GM21360 (cell line): ENCODE measurements around the gene ARID5B.

Source experiments
- ATAC-seq: cut with Tn5 transposase; IDR thresholded peaks from one replicate; pipeline ENCODE4 v1.9.1; 2021; ENCODE audit warnings: mild to moderate bottlenecking, moderate library complexity; ENCODE audit not compliant: unreplicated experiment

ARID5B gene

GRCh38 chr10:62005687-62006086 lies 104.2 kb downstream of the ARID5B start:
- no peak for ATAC-seq

GRCh38 chr10:62007145-62007544 lies 105.6 kb downstream of the ARID5B start:
- ATAC-seq, result no peak

DNA sequence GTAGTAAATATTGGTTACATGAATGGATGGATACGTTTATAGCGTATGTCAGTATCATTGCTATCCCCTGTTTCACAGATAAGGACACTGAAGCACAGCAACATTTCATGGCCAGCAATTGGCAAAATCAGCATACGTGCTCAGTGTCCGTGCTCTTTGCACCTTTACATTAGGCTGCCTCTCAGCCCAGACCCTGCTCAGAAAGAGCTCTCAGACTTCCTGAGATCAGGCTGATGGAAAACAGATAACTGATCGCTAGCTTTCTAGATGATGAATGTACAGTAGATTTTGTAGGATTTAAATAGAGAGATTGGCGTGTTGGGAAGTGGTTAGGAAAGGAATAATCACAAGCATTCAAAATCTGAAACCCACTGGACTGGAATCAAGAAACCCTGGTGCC lies 106.7 kb downstream of the ARID5B start:
- no peak for ATAC-seq

GRCh38 chr10:62008946-62009345 lies 107.4 kb downstream of the ARID5B start:
- ATAC-seq, result no peak

DNA sequence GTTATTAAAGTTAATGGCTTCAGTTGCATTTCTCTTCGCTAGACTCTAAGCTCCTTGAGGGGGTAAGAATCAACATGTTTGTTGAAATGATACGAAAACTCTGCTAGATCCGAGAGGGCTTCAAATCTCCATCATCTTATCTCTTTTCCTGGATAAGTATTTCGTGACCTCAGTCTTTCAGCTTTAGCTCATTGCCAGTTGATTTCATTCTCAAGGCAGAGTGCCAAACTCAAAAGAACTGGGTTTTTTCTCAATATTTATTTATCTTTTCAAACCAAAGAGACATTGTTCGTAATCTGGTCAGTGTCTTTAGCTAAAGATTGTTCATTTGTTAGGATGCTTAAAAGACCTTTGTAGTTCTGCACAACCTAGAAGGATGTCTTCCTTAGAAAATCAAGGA lies 108.9 kb downstream of the ARID5B start:
- ATAC-seq, result no peak

DNA sequence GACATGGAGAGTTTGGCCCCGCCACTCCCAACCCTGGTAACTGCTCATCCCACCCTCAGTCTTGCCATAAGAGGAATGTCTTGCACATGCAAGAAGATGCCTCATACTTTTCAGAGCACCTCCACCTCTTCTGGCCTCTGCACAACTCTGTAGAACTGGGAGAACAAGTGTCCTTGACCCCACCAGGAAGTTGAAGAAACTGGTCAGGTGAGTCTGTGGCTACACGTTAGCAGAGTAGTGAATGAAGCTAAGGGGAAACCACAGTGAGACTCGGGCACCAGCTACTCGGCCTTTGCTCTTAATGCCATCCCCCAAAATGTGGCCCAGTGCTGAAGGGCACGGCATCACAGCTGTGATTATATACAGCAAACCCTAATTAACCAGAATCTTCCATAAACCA lies 110.1 kb downstream of the ARID5B start:
- no peak for ATAC-seq

DNA sequence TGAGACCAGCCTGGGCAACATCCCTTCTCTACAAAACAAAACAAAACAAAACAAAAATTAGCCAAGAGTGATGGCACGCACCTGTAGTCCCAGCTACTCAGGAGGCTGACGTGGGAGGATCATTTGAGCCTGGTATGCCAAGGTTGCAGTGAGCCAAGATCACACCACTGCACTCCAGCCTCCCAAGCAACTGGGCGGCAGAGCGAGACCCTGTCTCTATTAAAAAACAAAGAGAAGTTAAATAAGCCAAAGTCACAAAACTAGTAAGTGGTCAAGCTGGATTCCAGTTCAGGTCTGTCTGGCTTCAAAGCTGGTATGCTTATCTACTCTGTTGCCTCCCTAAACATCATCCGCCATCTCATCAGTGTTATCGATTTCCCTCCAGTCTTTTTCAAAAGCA lies 110.8 kb downstream of the ARID5B start:
- no peak for ATAC-seq

GRCh38 chr10:62014510-62014909 lies 113.0 kb downstream of the ARID5B start:
- no peak for ATAC-seq

DNA sequence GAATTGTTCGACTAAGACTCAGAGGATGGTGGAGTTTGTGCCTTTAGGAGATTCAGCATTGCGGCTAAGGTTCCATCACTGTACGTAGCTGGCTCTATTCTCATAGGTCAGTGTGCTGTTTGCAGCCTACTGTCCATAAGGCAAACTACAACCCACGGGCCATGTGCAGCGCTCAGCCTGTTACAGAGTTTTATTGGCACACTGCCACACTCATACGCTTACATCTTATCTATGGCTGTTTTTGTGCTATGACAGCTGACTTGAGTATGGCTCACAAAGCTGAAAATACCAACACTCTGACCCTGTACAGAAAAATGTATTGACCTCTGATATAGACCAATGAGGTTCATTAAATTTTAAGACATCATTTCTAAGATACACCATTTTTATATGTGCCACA lies 114.5 kb downstream of the ARID5B start:
- ATAC-seq, result no peak

GRCh38 chr10:62016623-62017490 lies 115.4 kb downstream of the ARID5B start:
- peak; percentile 68 for ATAC-seq

GRCh38 chr10:62017491-62017870 lies 116.0 kb downstream of the ARID5B start:
- ATAC-seq, result no peak

DNA sequence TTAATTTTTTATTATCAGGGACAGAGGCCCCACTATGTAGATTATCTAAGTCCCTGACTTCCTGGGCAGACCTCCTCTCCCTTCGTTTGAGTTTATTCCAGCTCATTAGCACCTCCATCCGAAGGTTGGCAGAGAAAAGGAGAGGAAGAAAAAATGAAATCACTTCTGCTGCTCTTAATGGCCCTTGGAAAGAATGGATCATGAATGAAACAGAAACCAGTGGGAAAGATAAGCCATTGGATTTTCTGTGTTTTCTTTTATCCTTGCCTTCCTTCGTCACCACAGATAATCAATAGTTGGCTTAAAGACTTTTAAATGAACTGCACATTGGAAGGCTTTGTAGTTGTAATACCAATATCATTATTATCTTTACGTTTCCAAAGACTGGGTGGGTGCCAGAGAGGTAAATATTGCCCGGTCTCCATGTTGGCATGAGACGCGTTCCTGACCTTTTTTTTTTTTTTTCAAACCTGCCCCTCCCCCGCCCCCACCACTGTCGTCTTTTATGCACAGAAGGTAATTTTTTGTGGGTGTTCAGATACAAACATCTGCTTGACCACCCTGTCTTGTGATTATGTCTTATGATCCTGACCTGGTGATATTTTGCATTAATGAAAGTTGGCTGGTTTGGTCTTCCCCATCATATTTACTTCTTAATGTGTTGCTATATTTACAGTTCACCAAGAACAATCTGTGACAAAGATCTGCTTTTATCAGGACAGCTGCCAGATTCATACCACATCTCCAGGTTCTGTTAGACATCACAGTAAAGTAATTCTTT lies 116.8 kb downstream of the ARID5B start:
- no peak for ATAC-seq

DNA sequence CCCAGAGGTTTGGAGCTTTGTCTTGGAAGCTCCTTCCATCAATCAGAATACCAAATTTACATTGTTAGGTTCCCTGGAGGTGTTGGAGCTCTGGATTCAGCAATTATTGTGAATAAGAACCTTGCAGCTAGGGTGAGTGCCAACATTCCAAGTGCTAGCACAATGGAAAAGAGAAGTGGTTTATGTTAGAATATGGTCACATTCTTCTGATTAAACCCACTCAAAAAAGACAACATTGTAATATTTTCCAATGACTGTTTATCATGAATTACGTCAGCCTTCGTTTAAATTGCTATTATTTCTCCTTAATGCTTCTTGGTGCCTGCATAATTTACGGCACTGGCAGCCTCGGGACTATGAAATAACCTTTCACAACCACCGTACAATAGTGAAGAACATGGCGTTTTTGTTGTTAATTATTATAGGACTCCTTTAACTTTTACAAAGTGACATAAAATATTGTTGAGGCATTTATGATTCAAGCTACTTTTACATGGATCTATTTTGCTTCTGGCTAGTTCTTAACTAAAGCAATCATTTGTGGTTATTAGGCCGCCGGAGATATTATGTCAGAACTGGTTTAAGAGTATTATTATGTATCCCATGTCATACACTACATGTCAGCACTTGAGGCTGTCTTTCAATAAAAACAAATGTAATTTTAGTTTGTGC lies 117.7 kb downstream of the ARID5B start:
- ATAC-seq, result no peak

- ATAC-seq, result no peak
Observed at GRCh38 chr10:62019685-62020359, 118.3 kb downstream of the ARID5B start.

DNA sequence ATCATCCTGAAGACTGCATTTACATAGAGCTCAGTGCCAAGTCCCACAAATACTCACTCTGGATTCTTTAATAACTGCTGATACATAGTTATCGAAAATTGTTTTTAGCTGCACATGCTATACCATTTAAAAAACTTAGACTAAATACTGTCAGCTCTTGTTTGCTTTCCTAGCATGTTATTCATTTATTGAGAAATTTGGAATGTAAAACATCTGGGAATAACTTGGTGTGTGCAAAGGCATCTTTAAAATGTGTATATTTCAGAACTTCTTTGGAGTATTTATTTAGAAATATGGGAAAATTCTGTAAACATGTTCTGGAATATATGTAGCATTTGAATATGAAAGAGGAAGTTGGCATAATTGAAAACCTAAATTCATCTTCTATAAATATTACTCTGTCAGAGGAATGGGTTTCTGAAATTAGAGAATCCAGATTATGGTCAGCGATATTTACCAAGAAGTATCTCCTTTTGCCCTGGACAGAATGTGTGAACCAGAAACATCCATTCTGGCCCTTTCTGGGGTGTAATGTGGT lies 119.7 kb downstream of the ARID5B start:
- ATAC-seq, result no peak

- ATAC-seq, result no peak
Observed at GRCh38 chr10:62021978-62022802, 120.7 kb downstream of the ARID5B start.

DNA sequence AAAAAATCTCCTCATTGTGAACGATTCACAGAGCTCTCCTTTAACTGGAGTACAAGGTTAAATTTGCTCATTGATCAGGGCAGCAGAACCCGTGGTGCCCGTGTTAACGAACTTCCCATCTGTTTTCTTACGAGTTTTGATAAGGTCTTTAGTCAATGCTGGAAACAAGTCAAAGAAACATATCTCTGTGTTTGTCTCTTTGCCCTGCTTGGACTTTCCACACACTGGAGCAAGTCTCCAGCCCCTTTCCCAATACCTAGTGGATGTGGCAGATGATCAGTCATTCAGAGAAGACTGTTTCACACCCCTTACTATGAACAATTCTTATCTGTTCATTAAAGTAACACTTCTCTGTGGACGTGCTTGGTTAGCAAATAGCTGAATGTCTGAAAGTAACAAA lies 121.3 kb downstream of the ARID5B start:
- ATAC-seq, result no peak

GRCh38 chr10:62023329-62023728 lies 121.8 kb downstream of the ARID5B start:
- no peak for ATAC-seq

DNA sequence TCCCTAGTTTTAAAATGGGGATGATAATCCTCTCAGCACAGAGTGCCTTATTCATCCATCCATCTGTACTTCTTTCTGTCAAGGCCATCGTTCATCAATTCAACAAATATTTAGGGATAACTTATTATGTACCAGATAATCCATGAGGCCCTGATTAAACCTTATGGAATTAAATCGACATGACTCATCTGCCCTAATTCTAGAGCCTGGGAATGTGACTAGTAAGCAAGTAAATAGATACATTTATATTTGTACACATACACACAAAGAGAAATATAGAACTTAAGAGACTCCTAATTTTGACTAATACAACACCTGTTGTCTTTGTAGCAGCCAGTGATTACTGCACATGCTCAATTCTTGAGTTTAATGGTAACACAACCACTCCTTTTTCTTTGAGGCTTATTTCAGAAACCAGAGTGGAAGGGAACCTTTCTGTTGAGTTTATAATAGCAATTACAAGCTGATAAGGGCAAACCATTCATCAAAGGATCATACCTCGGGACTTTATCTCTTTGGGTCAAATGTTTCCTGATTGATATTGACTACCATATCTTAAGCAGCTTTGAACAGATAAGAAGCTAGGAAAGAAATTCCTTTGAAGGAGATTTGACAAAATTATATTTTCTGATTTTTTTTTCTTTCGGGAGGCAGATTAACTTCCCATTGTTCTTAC lies 122.7 kb downstream of the ARID5B start:
- no peak for ATAC-seq
